Erythroblast (primary cell): ENCODE measurements around the gene MRGPRE.

Source experiments
- GATA1 ChIP-seq: IDR thresholded peaks from 2 replicates; pipeline ENCODE4 v1.6.1; 2011; ENCODE audit warnings: low read depth, mild to moderate bottlenecking, control low read depth, low read length, moderate library complexity
- POLR2A ChIP-seq: IDR thresholded peaks from 2 replicates; pipeline ENCODE4 v1.6.1; 2011; ENCODE audit warnings: mild to moderate bottlenecking, low read length

- TF ChIP-seq POLR2A (no peak), GATA1 (no peak)
Measured at GRCh38 chr11:3202759-3203158, 29.5 kb downstream of the MRGPRE start.
